Esophagus muscularis mucosa (tissue), 4 donors: Measurements from ENCODE around the gene HLA-DMA. TPM values are rescaled to one million over a fixed set of nuclear protein-coding genes. Genes with fewer than 3 reads are reported as not detected.

Experiments
- DNase-seq: peaks from one replicate; pipeline ENCODE4 v3.0.0-alpha.2; 2017; ENCODE audit errors: extremely low spot score
- H3K27ac ChIP-seq, 4 donors: fragments of 200-600 bp; sonication (generic); replicated peaks in 1 of 4; 1 replicate in 3 of 4; 2 replicates in 1 of 4; pipeline ENCODE4 v1.5.1; 2016 to 2019; ENCODE audit warnings: mild to moderate bottlenecking in 1 of 4
- H3K27me3 ChIP-seq, 4 donors: fragments of 200-600 bp; sonication (generic); one replicate each; pipeline versions ENCODE4 v1.5.1 to v1.6.0; 2016 to 2019
- H3K36me3 ChIP-seq, 4 donors: fragments of 200-600 bp; sonication (generic); one replicate each; pipeline ENCODE4 v1.5.1; 2016 to 2019
- H3K4me1 ChIP-seq, 4 donors: fragments of 200-600 bp; sonication (generic); one replicate each; pipeline ENCODE4 v1.5.1; 2016 to 2019
- H3K4me3 ChIP-seq, 4 donors: fragments of 200-600 bp; sonication (generic); 1 replicate in 2 of 4; 2 replicates in 2 of 4; pipeline ENCODE4 v1.5.1; 2016 to 2019; ENCODE audit warnings: mild to moderate bottlenecking in 4 of 4, moderate library complexity in 1 of 4
- H3K9me3 ChIP-seq, 4 donors: fragments of 200-600 bp; sonication (generic); 1 replicate in 3 of 4; 2 replicates in 1 of 4; pipeline ENCODE4 v1.5.1; 2016 to 2019
- CTCF ChIP-seq, 3 experiments: fragments of 200-600 bp in 2 of 3; fragments of 450-650 bp in 1 of 3; sonication (generic) in 2 of 3; IDR thresholded peaks; one replicate each; pipeline ENCODE4 v1.5.1; 2017 to 2019; ENCODE audit warnings: antibody characterized with exemption in 3 of 3, mild to moderate bottlenecking in 2 of 3, moderate library complexity in 1 of 3
- EP300 ChIP-seq: sonication (generic); formaldehyde crosslinking; IDR thresholded peaks from one replicate; pipeline ENCODE4 v1.6.1; 2017; ENCODE audit warnings: antibody characterized with exemption
- POLR2A ChIP-seq: fragments of 450-650 bp; IDR thresholded peaks from one replicate; pipeline ENCODE4 v1.6.1; 2017; ENCODE audit warnings: antibody characterized with exemption, moderate library complexity, mild to moderate bottlenecking, low read depth
- POLR2AphosphoS5 ChIP-seq, 2 donors: sonication (generic); formaldehyde crosslinking; IDR thresholded peaks; one replicate each; pipeline ENCODE4 v1.6.1; 2017; ENCODE audit warnings: antibody characterized with exemption in 2 of 2
- WGBS: methylation state at CpG from one replicate; pipeline ENCODE4 v1.1.5; 2018; 5-methylcytosine and 5-hydroxymethylcytosine counted together
- intact Hi-C: fragments of 100-400 bp; cut with DNase I; formaldehyde crosslinking; loops from one replicate; pipeline ENCODE4 v1.15.1; 2023
- total RNA-seq, 4 donors: library from RNA; depleted of rRNA; stranded (reverse); fragments of >200 nt; gene quantifications; one replicate each; pipeline versions ENCODE4 v1.1.0 to v1.2.1, GENCODE V29; 2016

The HLA-DMA gene
- 10 to 100 TPM; 17.2 to 26.0 (median 21.6) TPM for total RNA-seq

GRCh38 chr6:32952817-32953739, at the start of gene HLA-DMA:
TSS of gene HLA-DMA (minus strand) at chr6:32953097. CDS start at chr6:32953036, 61 bp downstream.
- intact Hi-C loops, result loop anchor here (2.0 kb wide), 1 partner anchor 18 kb away; no protein-coding TSS in a partner anchor
- peak; percentile 97 for DNase-seq
- WGBS, result 36% methylated on average over 10 of the region's 10 CpGs
- Histone ChIP-seq H3K4me3 (peak within 1 kb of the TSS; percentile 32 to 48 (median 40)), H3K27ac (peak within 1 kb of the TSS; percentile 72 to 81 (median 78)), H3K4me1 (peaks cover 10 to 18% (median 14%) of the 10 kb centered on the region in 4 donors), H3K9me3 (no peaks in the 10 kb centered on the region), H3K27me3 (no peaks in the 10 kb centered on the region), H3K36me3 (no peaks in the 10 kb centered on the region)
- TF ChIP-seq POLR2AphosphoS5 (IDR thresholded peaks at IDR 0.05) (peak; percentile 86 to 93), CTCF (IDR thresholded peaks at IDR 0.05) (peak; percentile 83 to 90 (median 89)), EP300 (no peak), POLR2A (peak; percentile 39)

- no peaks in the 10 kb centered on the region for H3K9me3 ChIP-seq
- no peak overlapping the region for H3K27ac ChIP-seq
- H3K27me3 ChIP-seq, result peaks cover 0 to 49% (median 2%) of the 10 kb centered on the region in 4 donors
- intact Hi-C loops, result no loop called here
- 60% methylated on average over 4 of the region's 4 CpGs for WGBS
- TF ChIP-seq POLR2AphosphoS5 (IDR thresholded peaks at IDR 0.05) (no peak), POLR2A (no peak), CTCF (IDR thresholded peaks at IDR 0.05) (no peak), EP300 (no peak)
- no peaks in the 10 kb centered on the region for H3K4me1 ChIP-seq
- no peaks in the 10 kb centered on the region for H3K36me3 ChIP-seq
- no peak overlapping the region for H3K4me3 ChIP-seq
- no peak for DNase-seq
Observed at GRCh38 chr6:33001685-33002084, 48.8 kb upstream of the HLA-DMA start.

GRCh38 chr6:33000055-33000454, 47.2 kb upstream of the HLA-DMA start:
- intact Hi-C loops, result no loop called here
- no peak for DNase-seq
- TF ChIP-seq CTCF (IDR thresholded peaks at IDR 0.05) (no peak), POLR2AphosphoS5 (IDR thresholded peaks at IDR 0.05) (no peak), EP300 (no peak), POLR2A (no peak)
- Histone ChIP-seq H3K4me1 (no peaks in the 10 kb centered on the region), H3K4me3 (no peak overlapping the region), H3K9me3 (no peaks in the 10 kb centered on the region), H3K27me3 (peaks cover 0 to 44% (median 2%) of the 10 kb centered on the region in 4 donors), H3K36me3 (no peaks in the 10 kb centered on the region), H3K27ac (no peak overlapping the region)
- 42% methylated on average over 8 of the region's 8 CpGs for WGBS

GRCh38 chr6:32995448-32995847, 42.6 kb upstream of the HLA-DMA start:
- H3K27ac ChIP-seq, result no peak overlapping the region
- WGBS, result 55% methylated on average over 2 of the region's 2 CpGs
- intact Hi-C loops, result no loop called here
- no peak for DNase-seq
- TF ChIP-seq POLR2A (no peak), EP300 (no peak), CTCF (IDR thresholded peaks at IDR 0.05) (no peak), POLR2AphosphoS5 (IDR thresholded peaks at IDR 0.05) (no peak)
- no peak overlapping the region for H3K4me3 ChIP-seq
- no peaks in the 10 kb centered on the region for H3K9me3 ChIP-seq
- no peaks in the 10 kb centered on the region for H3K36me3 ChIP-seq
- peaks cover 0 to 26% (median 0%) of the 10 kb centered on the region in 4 donors for H3K27me3 ChIP-seq
- H3K4me1 ChIP-seq, result no peaks in the 10 kb centered on the region
